HG03103 (cell line): Measurements from ENCODE around the gene SNX24.

Experiments
- ATAC-seq: cut with Tn5 transposase; IDR thresholded peaks from one replicate; pipeline ENCODE4 v1.9.1; 2021; ENCODE audit warnings: low read depth; ENCODE audit not compliant: unreplicated experiment

The SNX24 gene

GRCh38 chr5:122915717-122916461 lies 70.5 kb downstream of the SNX24 start:
- ATAC-seq: no peak

DNA sequence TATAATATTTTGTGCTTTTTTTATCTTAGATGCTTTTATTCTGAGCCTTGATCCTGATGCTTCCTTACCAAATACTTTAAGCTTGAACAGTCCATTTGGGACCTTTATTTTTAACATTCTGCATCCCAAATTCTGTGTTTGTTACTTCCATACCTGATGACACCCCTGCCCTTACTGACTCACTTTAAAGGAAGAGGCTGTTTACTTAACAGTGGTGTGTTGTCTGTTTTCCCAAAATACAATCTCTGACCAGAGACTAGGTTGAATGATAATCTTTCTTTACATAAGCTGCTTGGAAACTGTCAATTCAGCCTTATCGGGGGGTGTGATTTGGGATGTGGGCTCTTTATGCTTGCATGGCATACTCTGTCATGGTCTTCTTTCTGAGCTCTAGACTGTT lies 71.1 kb downstream of the SNX24 start:
- ATAC-seq: no peak

DNA sequence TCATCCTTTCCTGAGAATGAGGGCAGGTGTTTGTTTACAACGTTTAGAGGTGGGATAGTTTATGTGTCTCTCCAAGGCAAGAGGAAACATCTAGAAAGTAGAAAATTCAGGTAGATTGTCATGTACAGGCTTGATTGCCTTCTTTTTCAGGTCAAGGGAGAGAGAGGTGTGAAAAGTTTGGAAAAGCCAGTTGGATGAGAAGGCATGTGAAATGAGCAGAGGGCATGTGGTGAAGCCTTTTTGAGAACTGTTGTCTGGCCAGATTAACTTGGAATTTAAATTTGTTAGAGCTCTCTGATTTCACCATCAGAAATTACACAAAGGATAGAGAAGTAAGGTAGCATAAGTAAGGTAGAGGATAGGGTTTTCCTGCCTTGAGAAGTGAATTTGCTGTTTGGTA lies 74.6 kb downstream of the SNX24 start:
- no peak for ATAC-seq

- no peak for ATAC-seq
Measured at GRCh38 chr5:122921826-122922225, 76.4 kb downstream of the SNX24 start.

GRCh38 chr5:122924203-122924602 lies 78.8 kb downstream of the SNX24 start:
- no peak for ATAC-seq

DNA sequence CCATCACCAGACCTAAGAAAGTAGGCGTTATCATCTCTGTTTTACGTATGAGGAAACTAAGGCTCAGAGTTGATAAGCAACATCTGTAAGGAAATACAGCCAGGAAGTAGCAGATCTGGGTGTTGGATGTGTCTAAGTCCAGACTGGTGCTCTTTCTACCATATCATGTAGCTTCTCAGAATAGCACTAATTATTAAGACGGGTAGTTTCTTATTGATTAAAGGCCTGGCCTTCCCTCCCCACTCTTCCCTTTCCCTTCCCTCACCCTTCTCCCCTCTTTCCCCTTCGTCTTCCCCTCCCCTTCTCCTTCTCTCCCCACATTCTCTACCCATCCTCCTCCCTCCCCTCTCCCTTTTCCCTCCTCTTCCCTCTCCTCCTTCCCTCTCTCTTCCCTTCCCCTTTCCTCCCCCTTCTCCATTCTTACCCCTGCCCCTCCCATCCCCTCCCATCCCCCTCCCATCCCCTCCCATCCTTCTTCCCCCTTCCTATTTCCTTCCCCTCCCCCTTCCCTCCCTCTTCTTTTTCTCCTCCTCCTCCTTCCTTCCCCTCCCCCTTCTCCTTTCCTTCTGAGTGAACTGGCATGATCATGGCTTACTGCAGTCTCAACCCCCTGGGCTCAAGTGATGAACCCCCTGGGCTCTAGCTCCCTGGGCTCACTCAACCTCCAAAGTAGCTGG lies 79.4 kb downstream of the SNX24 start:
- ATAC-seq: no peak

DNA sequence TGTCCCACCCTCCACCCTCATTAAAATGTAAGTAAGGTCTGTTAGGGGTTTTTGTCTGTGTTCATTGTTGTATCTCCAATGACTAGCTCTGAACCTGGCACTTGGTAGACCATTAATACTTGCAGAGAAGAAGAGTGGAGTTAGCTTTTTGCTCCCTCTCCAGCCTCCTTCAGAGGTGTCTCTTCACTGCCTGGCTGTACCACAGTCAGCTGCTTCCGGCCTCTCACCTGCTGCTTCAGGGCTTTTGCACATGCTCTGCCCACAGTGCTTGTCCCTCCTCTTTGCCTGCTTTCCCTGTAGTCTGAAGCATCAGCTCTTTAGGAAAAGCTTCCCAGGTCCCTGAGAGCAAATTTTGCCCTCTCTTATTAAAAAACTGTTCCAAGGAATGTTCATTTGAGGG lies 83.6 kb downstream of the SNX24 start:
- ATAC-seq: no peak

DNA sequence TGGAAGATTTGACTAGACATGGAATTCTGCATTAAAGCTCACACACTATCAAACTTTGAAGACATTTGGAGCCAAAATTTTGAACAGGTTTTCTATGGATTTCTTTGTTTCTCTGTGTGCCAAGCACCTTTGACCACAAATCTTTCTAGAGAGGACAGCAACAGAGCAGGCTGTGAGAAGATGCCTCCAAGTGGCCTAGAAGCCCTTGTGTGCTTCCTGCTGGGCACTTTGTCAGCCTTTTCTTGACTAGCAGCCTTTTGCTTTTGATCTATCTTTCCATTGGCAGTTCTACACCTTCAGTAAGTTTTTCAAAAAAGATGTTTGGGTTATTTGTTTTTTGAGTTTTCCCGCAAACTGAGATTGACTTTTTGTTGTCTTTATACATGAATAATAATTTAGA lies 84.6 kb downstream of the SNX24 start:
- ATAC-seq: no peak

DNA sequence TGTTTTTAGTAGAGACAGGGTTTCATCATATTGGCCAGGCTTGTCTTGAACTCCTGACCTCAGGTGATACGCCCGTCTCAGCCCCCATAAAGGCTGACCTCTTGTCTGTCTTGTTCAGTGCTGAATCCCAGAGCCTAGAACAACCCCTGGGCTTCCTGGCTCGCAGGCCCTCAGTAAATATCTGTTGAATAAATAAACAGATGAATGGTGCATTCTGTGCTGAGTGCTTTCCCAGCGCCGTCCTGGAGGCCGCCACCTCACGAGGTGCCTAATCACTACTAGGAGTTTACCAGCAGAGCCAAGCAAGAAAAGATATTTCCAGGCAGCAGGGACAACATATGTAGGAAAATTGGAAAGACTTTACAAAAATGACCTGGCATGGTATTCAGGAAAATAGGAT lies 88.5 kb downstream of the SNX24 start:
- no peak for ATAC-seq

GRCh38 chr5:122936088-122936487 lies 90.7 kb downstream of the SNX24 start:
- ATAC-seq: no peak

- ATAC-seq: no peak
Measured at GRCh38 chr5:122937914-122938313, 92.5 kb downstream of the SNX24 start.

- ATAC-seq: no peak
Measured at GRCh38 chr5:122940890-122941289, 95.5 kb downstream of the SNX24 start.

DNA sequence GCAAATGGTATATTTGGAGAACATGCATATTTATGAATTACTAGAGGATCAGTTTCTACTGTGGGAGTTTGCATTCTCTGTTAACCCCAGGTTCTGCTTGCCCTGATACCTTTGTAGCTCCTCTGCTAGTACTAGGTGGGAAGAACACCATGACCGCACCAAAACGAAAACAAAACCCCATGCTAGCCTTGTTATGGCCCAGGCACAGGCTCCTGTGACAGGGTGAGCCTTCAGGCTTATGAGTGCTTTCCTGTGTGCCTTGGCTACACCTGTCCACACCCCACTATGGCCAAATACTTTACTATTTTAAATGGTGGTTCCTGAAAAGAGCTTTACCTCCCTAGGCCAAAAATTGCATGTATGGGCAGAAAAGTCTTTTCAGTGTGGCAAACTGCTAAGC lies 96.3 kb downstream of the SNX24 start:
- ATAC-seq: no peak

DNA sequence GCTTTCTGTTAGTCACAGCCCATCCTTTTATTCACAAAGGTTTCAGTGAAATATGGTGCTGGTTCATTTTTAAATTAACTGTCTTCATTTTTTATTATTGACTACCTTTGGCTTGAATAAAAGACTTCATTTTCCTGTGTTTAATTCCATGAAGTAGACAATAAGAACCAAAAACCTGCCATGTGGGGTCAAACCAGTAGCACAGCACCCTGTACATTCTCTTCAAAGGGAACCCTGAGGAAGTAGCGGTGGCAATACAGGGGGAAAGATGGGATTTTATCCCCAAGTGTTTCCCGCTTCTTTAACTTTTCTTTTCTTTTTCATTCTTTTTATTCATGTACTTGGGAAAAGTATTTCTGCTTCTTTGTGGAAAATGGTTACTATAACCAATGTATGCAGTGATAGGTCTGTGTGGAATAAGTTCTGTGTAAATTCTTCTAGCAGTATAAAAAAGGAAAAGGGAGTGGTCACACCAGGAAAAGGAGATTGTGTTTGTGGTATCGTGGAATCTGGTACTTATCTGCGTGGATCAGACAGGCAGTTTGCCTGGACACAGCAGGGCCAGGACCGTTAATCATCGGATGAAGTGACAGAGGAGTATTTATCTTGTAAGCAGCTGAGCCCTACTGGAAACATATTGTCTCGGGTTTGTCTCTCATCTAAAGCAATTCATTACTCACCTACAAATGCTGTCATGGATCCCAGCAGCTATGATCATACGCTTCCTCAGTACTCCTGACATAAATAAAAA lies 96.9 kb downstream of the SNX24 start:
- no peak for ATAC-seq

DNA sequence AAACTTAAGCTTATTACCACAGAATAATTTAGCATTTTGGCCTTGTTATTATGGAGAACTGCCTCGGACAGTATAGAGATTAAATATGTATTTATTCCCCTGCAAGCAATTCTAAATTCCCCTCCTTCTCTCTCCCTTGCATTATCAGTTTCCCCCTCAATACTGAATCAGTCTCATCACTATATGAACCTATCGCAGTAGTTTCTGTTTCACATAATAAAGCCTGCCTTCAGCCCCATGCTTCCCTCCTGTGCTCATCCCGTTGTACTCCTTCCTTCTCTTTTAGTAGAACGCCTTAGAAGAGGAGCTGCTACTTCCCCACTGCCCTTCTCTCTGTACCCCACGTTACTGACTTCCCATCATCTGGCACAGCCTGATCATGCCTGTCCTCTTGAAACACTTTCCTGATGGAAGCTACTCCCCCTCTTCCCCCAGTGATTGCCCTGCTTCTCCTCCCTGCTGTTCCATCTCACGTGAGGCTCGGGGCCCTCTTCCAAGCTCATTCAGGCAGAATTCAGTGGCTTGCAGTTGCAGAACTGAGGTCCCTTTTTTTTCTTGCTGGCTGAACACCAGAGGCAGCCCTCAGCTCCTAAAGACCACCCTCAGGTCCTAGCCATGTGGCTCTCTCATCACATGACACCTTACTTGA lies 97.8 kb downstream of the SNX24 start:
- ATAC-seq: no peak

DNA sequence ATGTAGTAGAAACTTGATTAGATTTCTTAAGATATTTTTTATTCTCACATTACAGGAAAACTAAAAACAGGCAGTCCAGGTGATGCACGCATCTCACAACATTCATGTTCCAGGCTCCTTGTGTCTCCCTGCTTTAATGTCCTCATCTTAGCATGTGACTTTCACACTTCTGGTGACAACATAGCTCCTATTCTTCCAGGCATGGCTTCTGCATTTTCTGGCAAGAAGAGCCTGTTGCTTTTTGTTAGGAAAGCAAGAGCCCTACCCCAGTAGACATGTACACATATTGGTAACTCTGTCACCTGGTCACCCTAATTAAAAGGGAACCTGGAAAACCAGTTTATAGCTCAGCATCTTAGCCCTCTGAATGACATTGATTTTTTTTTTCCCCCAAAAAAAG lies 98.6 kb downstream of the SNX24 start:
- ATAC-seq: no peak

- no peak for ATAC-seq
Measured at GRCh38 chr5:122947372-122947771, 102.0 kb downstream of the SNX24 start.

- no peak for ATAC-seq
Measured at GRCh38 chr5:122947772-122948171, 102.4 kb downstream of the SNX24 start.

DNA sequence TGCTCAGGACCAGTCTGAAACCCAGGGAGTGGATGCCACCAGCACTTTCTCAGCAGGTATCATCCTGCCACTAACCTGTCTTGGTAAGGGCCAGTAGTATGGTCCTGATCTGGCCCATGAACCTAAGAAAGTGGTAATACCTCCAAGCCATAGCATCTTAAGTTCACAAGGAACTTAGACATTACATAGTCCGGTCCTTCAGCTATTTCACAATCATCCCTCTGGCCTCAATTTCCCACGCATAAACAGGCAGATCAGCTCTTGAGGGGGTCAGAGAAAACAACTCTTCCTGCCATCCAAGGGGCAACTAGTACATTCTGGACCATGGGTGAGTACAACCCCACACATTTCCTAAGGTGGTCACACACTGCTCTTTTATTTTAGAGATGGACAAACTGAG lies 102.9 kb downstream of the SNX24 start:
- no peak for ATAC-seq

DNA sequence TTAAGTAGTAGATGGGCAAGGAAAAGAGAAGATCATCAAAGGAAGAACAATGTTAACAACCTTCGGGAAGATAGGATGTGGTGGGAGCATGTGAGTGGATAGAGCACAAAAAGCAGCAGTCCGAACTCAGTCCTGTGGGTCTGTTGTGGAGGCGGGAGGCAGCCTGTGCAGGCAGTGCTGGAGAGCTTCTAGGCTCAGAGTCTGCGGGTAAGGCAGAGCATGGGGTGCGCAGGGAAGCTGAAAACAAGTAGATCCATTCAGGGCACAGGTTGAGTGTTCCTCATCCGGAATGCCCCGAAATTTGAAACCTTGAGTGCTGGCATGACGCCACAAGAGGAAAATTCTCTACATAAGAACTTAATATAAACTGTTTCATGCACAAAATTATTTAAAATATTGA lies 106.2 kb downstream of the SNX24 start:
- ATAC-seq: no peak

DNA sequence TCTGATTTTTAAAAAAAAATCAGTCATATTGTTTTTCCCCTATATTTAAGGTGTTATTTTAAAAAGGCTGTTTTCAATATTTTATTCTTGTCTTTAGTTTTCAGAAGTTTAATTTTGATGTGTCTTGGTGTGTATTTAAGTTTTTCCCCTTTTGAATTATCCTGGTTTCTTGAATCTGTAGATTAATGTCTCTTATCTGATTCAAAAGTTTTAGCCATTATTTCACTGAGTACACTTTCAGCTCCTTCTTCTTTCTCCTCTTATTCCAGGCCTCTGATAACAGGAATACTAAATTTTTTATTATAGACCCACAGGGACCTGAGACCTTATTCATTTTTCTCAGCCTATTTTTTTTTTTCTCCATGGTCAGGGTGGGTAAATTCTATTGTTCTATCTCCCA lies 109.3 kb downstream of the SNX24 start:
- no peak for ATAC-seq
